A549 (cell line): ENCODE data around the gene PI4K2A. TPM values are rescaled to one million over a fixed set of nuclear protein-coding genes. Genes with fewer than 3 reads are reported as not detected.

Experiments used
- ATAC-seq, 2 experiments: fragments of 200-7000 bp in 1 of 2; fragments of >200 bp in 1 of 2; cut with Nextera tagmentation in 1 of 2; cut with Tn5 transposase in 1 of 2; 3 replicates each; pipeline versions ENCODE4 v1.8.0 to v1.9.1; 2018 to 2020; ENCODE audit warnings: mild to moderate bottlenecking in 1 of 2, moderate library complexity in 1 of 2
- CTCF ChIA-PET: fragments of 300-600 bp; sonication (Branson Sonifier 250); formaldehyde crosslinking; extraction: SDS; loops from one replicate; lab custom pipeline; 2021; ENCODE audit warnings: antibody characterized with exemption, inconsistent platforms; lab: Yijun Ruan, JAX
- POLR2A ChIA-PET: fragments of 350-600 bp; formaldehyde crosslinking; extraction: SDS; loops from one replicate; lab custom pipeline; 2021; ENCODE audit warnings: antibody characterized with exemption, inconsistent platforms; lab: Yijun Ruan, JAX
- DNase-seq, 2 experiments: peaks; one replicate each; pipeline versions ENCODE4 v3.0.0 to v3.0.0-alpha.2; 2011 to 2016; ENCODE audit warnings: low read depth in 1 of 2, low spot score in 1 of 2
- FAIRE-seq: peaks from 2 replicates; lab custom pipeline; 2011; peaks lifted over from hg19 to GRCh38; lab: Jason Lieb, UNC
- H3K27ac ChIP-seq, 2 experiments: fragments of >200 bp; sonication (Bioruptor Twin); formaldehyde crosslinking; 3 replicates each; pipeline ENCODE4 v1.5.1; 2016 to 2017
- H3K4me1 ChIP-seq: fragments of >200 bp; sonication (Bioruptor Twin); formaldehyde crosslinking; 3 replicates; pipeline ENCODE4 v1.6.1; 2016
- H3K4me2 ChIP-seq: fragments of >200 bp; sonication (Bioruptor Twin); formaldehyde crosslinking; 3 replicates; pipeline ENCODE4 v1.6.1; 2016
- H3K4me3 ChIP-seq: fragments of >200 bp; sonication (Bioruptor Twin); formaldehyde crosslinking; 3 replicates; pipeline ENCODE4 v1.5.1; 2016
- H3K9me3 ChIP-seq: fragments of >200 bp; sonication (Bioruptor Twin); formaldehyde crosslinking; 3 replicates; pipeline ENCODE4 v1.6.1; 2016
- CBX8 ChIP-seq: fragments of 200-600 bp; sonication (generic); IDR thresholded peaks from 2 replicates; pipeline ENCODE4 v1.6.1; 2016
- CEBPB ChIP-seq, 2 experiments: fragments of >200 bp in 1 of 2; sonication (Bioruptor Twin) in 1 of 2; formaldehyde crosslinking in 1 of 2; IDR thresholded peaks; 2 replicates each; pipeline ENCODE4 v1.6.1; 2012 to 2016
- EHMT2 ChIP-seq: fragments of 200-600 bp; sonication (generic); IDR thresholded peaks from 2 replicates; pipeline ENCODE4 v1.6.1; 2016; ENCODE audit warnings: antibody characterized with exemption, low read depth, mild to moderate bottlenecking, moderate library complexity
- EP300 ChIP-seq, 2 experiments: fragments of >200 bp; sonication (Bioruptor Twin); formaldehyde crosslinking; IDR thresholded peaks; 2 replicates in 1 of 2; 3 replicates in 1 of 2; pipeline ENCODE4 v1.6.1; 2016 to 2017
- FOSB ChIP-seq: fragments of 250-450 bp; sonication (Bioruptor Pico); IDR thresholded peaks from 2 replicates; pipeline ENCODE4 v1.5.0; 2020; ENCODE audit warnings: mild to moderate bottlenecking, moderate library complexity
- FOXS1 ChIP-seq: fragments of 250-450 bp; sonication (Bioruptor Pico); IDR thresholded peaks from 2 replicates; pipeline ENCODE4 v1.5.0; 2020; ENCODE audit warnings: mild to moderate bottlenecking, moderate library complexity
- HDAC2 ChIP-seq: fragments of 200-600 bp; sonication (generic); IDR thresholded peaks from 2 replicates; pipeline ENCODE4 v1.6.1; 2016
- HMGXB4 ChIP-seq: fragments of 250-450 bp; sonication (Bioruptor Pico); IDR thresholded peaks from 2 replicates; pipeline ENCODE4 v1.5.0; 2021; ENCODE audit warnings: mild to moderate bottlenecking, moderate library complexity, borderline replicate concordance
- HOXB5 ChIP-seq: fragments of 250-450 bp; sonication (Bioruptor Pico); IDR thresholded peaks from 2 replicates; pipeline ENCODE4 v1.5.0; 2020; ENCODE audit warnings: mild to moderate bottlenecking, moderate library complexity
- JUN ChIP-seq, 2 experiments: fragments of >200 bp; sonication (Bioruptor Twin); formaldehyde crosslinking; IDR thresholded peaks; 2 replicates in 1 of 2; 3 replicates in 1 of 2; pipeline ENCODE4 v1.6.1; 2016 to 2017
- KDM1A ChIP-seq: fragments of 200-600 bp; sonication (generic); IDR thresholded peaks from 2 replicates; pipeline ENCODE4 v1.6.1; 2016; ENCODE audit warnings: low read depth, mild to moderate bottlenecking
- KDM5A ChIP-seq: fragments of 200-600 bp; sonication (generic); IDR thresholded peaks from 2 replicates; pipeline ENCODE4 v1.6.1; 2016; ENCODE audit warnings: antibody characterized with exemption, mild to moderate bottlenecking
- MAX ChIP-seq: IDR thresholded peaks from 2 replicates; pipeline ENCODE4 v1.6.1; 2012
- MYC ChIP-seq: IDR thresholded peaks from 2 replicates; pipeline ENCODE4 v1.6.1; 2012; ENCODE audit warnings: mild to moderate bottlenecking, inconsistent platforms, low read length, improper control_type of control experiment, borderline replicate concordance
- NR3C1 ChIP-seq: fragments of >200 bp; sonication (Bioruptor Twin); formaldehyde crosslinking; IDR thresholded peaks from 3 replicates; pipeline ENCODE4 v1.6.1; 2017
- POLR2AphosphoS2 ChIP-seq: conservative IDR thresholded peaks from 2 replicates; pipeline ENCODE4 v1.6.1; 2012; ENCODE audit warnings: low read length, improper control_type of control experiment, inconsistent platforms
- RAD21 ChIP-seq, 2 experiments: fragments of >200 bp in 1 of 2; sonication (Bioruptor Twin) in 1 of 2; formaldehyde crosslinking in 1 of 2; IDR thresholded peaks in 1 of 2; conservative IDR thresholded peaks in 1 of 2; 2 replicates in 1 of 2; 3 replicates in 1 of 2; pipeline ENCODE4 v1.6.1; 2012 to 2018; ENCODE audit warnings: inconsistent platforms in 1 of 2
- RCOR1 ChIP-seq: fragments of 150-350 bp; IDR thresholded peaks from 2 replicates; pipeline ENCODE4 v1.6.1; 2014; ENCODE audit warnings: antibody characterized with exemption, low read length, low read depth
- REST ChIP-seq: fragments of 200-600 bp; sonication (generic); IDR thresholded peaks from 2 replicates; pipeline ENCODE4 v1.6.1; 2016; ENCODE audit warnings: antibody characterized with exemption, mild to moderate bottlenecking, moderate library complexity
- SREBF2 ChIP-seq: fragments of 450-650 bp; IDR thresholded peaks from 2 replicates; pipeline ENCODE4 v1.6.1; 2014; ENCODE audit warnings: mild to moderate bottlenecking, moderate library complexity
- TFCP2L1 ChIP-seq: fragments of 250-450 bp; sonication (Bioruptor Pico); IDR thresholded peaks from 2 replicates; pipeline ENCODE4 v1.5.0; 2021; ENCODE audit warnings: mild to moderate bottlenecking
- WGBS: methylation state at CpG from one replicate; pipeline ENCODE4 v1.1.6; 2017; ENCODE audit errors: missing lambda C conversion rate; 5-methylcytosine and 5-hydroxymethylcytosine counted together
- polyA plus RNA-seq, 4 experiments: library from polyadenylated mRNA; depleted of rRNA in 3 of 4; stranded (reverse); fragments of >200 nt; fragmentation: RNase III in 1 of 4; extraction: RNeasy Plus Mini Kit Qiagen cat#74134 plus additional on column Dnase treatment in 1 of 4; gene quantifications; 2 replicates in 3 of 4; 3 replicates in 1 of 4; pipeline ENCODE4 v1.2.3, GENCODE V29; 2011 to 2017
- TF ChIP-seq, protein P1 (sequence below): fragments of >200 bp; sonication (Bioruptor Twin); formaldehyde crosslinking; IDR thresholded peaks from 3 replicates; pipeline ENCODE4 v1.6.1; 2016
- TF ChIP-seq, protein P2 (sequence below): fragments of 250-450 bp; sonication (Bioruptor Pico); IDR thresholded peaks from 2 replicates; pipeline ENCODE4 v1.5.0; 2020; ENCODE audit warnings: low read depth, mild to moderate bottlenecking, moderate library complexity
- TF ChIP-seq, protein P3 (sequence below): IDR thresholded peaks from 2 replicates; pipeline ENCODE4 v1.6.1; 2012; ENCODE audit warnings: low read depth, borderline replicate concordance

The PI4K2A gene
- polyA plus RNA-seq, 2 of the 4 experiments (the other 2 are of a cell fraction), result 16.6 TPM

GRCh38 chr10:97704341-97704740 is 63.9 kb downstream of the PI4K2A start:
- ATAC-seq (no peak), DNase-seq (no peak), FAIRE-seq (no peak)
- WGBS, result 50% methylated on average over 1 of the region's 1 CpG
- ChIA-PET CTCF (interaction anchor here (1.0 to 36.9 kb wide), 6 partner anchors 9 to 92 kb away, joined by 3 to 1127 read pairs (median 3); partner anchors contain the start of genes AVPI1, MARVELD1 and ZFYVE27), POLR2A (interaction anchor here (2.3 to 4.1 kb wide), 2 partner anchors 10 to 17 kb away, joined by 10 to 40 read pairs; partner anchors contain the start of genes AVPI1 and MARVELD1)
- Histone ChIP-seq H3K4me1 (peaks cover 18% of the 10 kb centered on the region), H3K4me2 (no peak overlapping the region), H3K4me3 (no peak overlapping the region), H3K9me3 (no peaks in the 10 kb centered on the region), H3K27ac (no peak overlapping the region)
- no peak for TF ChIP-seq POLR2AphosphoS2
- TF ChIP-seq TFCP2L1 (CRISPR knock-in tag), result no peak
- no peak for TF ChIP-seq KDM1A
- TF ChIP-seq JUN (IDR thresholded peaks at IDR 0.05), result no peak
- TF ChIP-seq HOXB5, result no peak
- no peak for TF ChIP-seq SREBF2
- no peak for TF ChIP-seq FOXS1
- no peak for TF ChIP-seq EHMT2
- TF ChIP-seq HDAC2, result no peak
- TF ChIP-seq KDM5A, result no peak
- TF ChIP-seq, protein P1, sequence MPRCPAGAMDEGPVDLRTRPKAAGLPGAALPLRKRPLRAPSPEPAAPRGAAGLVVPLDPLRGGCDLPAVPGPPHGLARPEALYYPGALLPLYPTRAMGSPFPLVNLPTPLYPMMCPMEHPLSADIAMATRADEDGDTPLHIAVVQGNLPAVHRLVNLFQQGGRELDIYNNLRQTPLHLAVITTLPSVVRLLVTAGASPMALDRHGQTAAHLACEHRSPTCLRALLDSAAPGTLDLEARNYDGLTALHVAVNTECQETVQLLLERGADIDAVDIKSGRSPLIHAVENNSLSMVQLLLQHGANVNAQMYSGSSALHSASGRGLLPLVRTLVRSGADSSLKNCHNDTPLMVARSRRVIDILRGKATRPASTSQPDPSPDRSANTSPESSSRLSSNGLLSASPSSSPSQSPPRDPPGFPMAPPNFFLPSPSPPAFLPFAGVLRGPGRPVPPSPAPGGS, result no peak
- TF ChIP-seq, protein P2, sequence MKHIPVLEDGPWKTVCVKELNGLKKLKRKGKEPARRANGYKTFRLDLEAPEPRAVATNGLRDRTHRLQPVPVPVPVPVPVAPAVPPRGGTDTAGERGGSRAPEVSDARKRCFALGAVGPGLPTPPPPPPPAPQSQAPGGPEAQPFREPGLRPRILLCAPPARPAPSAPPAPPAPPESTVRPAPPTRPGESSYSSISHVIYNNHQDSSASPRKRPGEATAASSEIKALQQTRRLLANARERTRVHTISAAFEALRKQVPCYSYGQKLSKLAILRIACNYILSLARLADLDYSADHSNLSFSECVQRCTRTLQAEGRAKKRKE (CRISPR knock-in tag), result no peak
- no peak for TF ChIP-seq CEBPB (IDR thresholded peaks at IDR 0.05)
- TF ChIP-seq EP300 (IDR thresholded peaks at IDR 0.05), result no peak
- no peak for TF ChIP-seq CBX8
- TF ChIP-seq MAX, result no peak
- TF ChIP-seq, protein P3, sequence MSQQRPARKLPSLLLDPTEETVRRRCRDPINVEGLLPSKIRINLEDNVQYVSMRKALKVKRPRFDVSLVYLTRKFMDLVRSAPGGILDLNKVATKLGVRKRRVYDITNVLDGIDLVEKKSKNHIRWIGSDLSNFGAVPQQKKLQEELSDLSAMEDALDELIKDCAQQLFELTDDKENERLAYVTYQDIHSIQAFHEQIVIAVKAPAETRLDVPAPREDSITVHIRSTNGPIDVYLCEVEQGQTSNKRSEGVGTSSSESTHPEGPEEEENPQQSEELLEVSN, result no peak
- no peak for TF ChIP-seq REST
- TF ChIP-seq RAD21 (conservative IDR thresholded peaks at IDR 0.05 in 1 of 2, IDR thresholded peaks at IDR 0.05 in 1 of 2), result no peak
- no peak for TF ChIP-seq FOSB (CRISPR knock-in tag)

GRCh38 chr10:97705006-97705670 is 64.7 kb downstream of the PI4K2A start:
- WGBS, result 74% methylated on average over 3 of the region's 3 CpGs
- no peak overlapping the region for H3K4me2 ChIP-seq
- H3K9me3 ChIP-seq, result no peaks in the 10 kb centered on the region
- no peak overlapping the region for H3K27ac ChIP-seq
- no peak for FAIRE-seq
- ATAC-seq, result no peak
- peaks cover 24% of the 10 kb centered on the region for H3K4me1 ChIP-seq
- CTCF ChIA-PET, result interaction anchor here (0.6 to 36.9 kb wide), 8 partner anchors 7 to 92 kb away, joined by 3 to 1127 read pairs (median 3); partner anchors contain the start of genes AVPI1, MARVELD1 and ZFYVE27
- no peak for DNase-seq
- POLR2A ChIA-PET, result interaction anchor here (2.3 to 4.1 kb wide), 2 partner anchors 9 to 18 kb away, joined by 10 to 40 read pairs; partner anchors contain the start of genes AVPI1 and MARVELD1
- H3K4me3 ChIP-seq, result no peak overlapping the region
- TF ChIP-seq REST (no peak), RAD21 (conservative IDR thresholded peaks at IDR 0.05 in 1 of 2, IDR thresholded peaks at IDR 0.05 in 1 of 2) (no peak), RCOR1 (no peak), MYC (no peak), POLR2AphosphoS2 (no peak), FOSB (CRISPR knock-in tag) (no peak), NR3C1 (no peak), HOXB5 (no peak), HMGXB4 (CRISPR knock-in tag) (no peak)
